Spleen (tissue), 3 donors: ENCODE data around the gene SSRP1.

Experiments used
- POLR2A ChIP-seq, 3 donors: fragments of 450-650 bp; IDR thresholded peaks; one replicate each; pipeline ENCODE4 v1.5.1; 2017; ENCODE audit warnings: antibody characterized with exemption in 3 of 3, mild to moderate bottlenecking in 1 of 3
- POLR2AphosphoS5 ChIP-seq, 3 donors: sonication (generic); formaldehyde crosslinking; IDR thresholded peaks; one replicate each; pipeline ENCODE4 v1.5.1; 2017; ENCODE audit warnings: antibody characterized with exemption in 3 of 3

GRCh38 chr11:57313788-57314135 lies 21.9 kb downstream of the SSRP1 start:
- TF ChIP-seq POLR2A (IDR thresholded peaks at IDR 0.05) (no peak), POLR2AphosphoS5 (IDR thresholded peaks at IDR 0.05) (no peak)
